ENCODE data around the gene IER2. TPM values are rescaled to one million over a fixed set of nuclear protein-coding genes. Genes with fewer than 3 reads are reported as not detected.

Gene IER2
- total and polyA plus RNA-seq, 9 of the 15 experiments (the other 6 are each of a cell fraction or from before 2014, with no cell fraction given): 4.5 to 205 (median 23.7) TPM

DNA sequence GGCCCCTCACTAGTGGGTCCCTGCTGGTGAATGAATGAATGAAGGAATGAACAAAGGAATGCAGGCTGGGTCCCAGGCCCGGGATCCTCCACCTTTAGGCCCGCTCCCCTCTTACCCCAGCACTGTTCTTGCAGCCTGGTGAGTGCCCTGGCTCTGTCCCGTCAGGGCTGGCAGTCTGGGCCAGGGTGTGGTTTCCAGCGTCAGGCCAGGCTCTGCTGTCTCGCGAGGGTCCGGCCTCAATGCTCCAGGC, 47.9 kb upstream of the IER2 start (continued):
- TF ChIP-seq, protein P1, sequence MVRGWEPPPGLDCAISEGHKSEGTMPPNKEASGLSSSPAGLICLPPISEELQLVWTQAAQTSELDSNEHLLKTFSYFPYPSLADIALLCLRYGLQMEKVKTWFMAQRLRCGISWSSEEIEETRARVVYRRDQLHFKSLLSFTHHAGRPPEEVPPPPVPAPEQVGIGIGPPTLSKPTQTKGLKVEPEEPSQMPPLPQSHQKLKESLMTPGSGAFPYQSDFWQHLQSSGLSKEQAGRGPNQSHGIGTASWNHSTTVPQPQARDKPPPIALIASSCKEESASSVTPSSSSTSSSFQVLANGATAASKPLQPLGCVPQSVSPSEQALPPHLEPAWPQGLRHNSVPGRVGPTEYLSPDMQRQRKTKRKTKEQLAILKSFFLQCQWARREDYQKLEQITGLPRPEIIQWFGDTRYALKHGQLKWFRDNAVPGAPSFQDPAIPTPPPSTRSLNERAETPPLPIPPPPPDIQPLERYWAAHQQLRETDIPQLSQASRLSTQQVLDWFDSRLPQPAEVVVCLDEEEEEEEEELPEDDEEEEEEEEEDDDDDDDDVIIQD (CRISPR knock-in tag; IDR thresholded peaks at IDR 0.05): 0 out of 2 replicates have a peak, but pooled peaks have one; percentile 51
- TF ChIP-seq, protein P2, sequence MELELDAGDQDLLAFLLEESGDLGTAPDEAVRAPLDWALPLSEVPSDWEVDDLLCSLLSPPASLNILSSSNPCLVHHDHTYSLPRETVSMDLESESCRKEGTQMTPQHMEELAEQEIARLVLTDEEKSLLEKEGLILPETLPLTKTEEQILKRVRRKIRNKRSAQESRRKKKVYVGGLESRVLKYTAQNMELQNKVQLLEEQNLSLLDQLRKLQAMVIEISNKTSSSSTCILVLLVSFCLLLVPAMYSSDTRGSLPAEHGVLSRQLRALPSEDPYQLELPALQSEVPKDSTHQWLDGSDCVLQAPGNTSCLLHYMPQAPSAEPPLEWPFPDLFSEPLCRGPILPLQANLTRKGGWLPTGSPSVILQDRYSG (tag; conservative IDR thresholded peaks at IDR 0.05; ENCODE audit: low read depth): no peak
- TF ChIP-seq, protein P3, sequence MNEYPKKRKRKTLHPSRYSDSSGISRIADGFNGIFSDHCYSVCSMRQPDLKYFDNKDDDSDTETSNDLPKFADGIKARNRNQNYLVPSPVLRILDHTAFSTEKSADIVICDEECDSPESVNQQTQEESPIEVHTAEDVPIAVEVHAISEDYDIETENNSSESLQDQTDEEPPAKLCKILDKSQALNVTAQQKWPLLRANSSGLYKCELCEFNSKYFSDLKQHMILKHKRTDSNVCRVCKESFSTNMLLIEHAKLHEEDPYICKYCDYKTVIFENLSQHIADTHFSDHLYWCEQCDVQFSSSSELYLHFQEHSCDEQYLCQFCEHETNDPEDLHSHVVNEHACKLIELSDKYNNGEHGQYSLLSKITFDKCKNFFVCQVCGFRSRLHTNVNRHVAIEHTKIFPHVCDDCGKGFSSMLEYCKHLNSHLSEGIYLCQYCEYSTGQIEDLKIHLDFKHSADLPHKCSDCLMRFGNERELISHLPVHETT (CRISPR knock-in tag; conservative IDR thresholded peaks at IDR 0.05 in 1 of 2, IDR thresholded peaks at IDR 0.05 in 1 of 2): no peak
- TF ChIP-seq, protein P4, sequence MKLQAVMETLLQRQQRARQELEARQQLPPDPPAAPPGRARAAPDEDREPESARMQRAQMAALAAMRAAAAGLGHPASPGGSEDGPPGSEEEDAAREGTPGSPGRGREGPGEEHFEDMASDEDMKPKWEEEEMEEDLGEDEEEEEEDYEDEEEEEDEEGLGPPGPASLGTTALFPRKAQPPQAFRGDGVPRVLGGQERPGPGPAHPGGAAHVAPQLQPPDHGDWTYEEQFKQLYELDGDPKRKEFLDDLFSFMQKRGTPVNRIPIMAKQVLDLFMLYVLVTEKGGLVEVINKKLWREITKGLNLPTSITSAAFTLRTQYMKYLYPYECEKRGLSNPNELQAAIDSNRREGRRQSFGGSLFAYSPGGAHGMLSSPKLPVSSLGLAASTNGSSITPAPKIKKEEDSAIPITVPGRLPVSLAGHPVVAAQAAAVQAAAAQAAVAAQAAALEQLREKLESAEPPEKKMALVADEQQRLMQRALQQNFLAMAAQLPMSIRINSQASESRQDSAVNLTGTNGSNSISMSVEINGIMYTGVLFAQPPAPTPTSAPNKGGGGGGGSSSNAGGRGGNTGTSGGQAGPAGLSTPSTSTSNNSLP (IDR thresholded peaks at IDR 0.05; ENCODE audit: borderline replicate concordance, low read depth, low read length): no peak
- TF ChIP-seq POLR2A (conservative IDR thresholded peaks at IDR 0.05) (peak; percentile 89), SMARCC2 (IDR thresholded peaks at IDR 0.05; ENCODE audit: low read depth) (no peak), CBFB (CRISPR knock-in tag; IDR thresholded peaks at IDR 0.05) (no peak), FOXP1 (CRISPR knock-in tag; IDR thresholded peaks at IDR 0.05) (peak; percentile 27; the same call in 1 of the 2 replicates), ZNF24 (IDR thresholded peaks at IDR 0.05) (peak; percentile 97)
- TF ChIP-seq, protein P5, sequence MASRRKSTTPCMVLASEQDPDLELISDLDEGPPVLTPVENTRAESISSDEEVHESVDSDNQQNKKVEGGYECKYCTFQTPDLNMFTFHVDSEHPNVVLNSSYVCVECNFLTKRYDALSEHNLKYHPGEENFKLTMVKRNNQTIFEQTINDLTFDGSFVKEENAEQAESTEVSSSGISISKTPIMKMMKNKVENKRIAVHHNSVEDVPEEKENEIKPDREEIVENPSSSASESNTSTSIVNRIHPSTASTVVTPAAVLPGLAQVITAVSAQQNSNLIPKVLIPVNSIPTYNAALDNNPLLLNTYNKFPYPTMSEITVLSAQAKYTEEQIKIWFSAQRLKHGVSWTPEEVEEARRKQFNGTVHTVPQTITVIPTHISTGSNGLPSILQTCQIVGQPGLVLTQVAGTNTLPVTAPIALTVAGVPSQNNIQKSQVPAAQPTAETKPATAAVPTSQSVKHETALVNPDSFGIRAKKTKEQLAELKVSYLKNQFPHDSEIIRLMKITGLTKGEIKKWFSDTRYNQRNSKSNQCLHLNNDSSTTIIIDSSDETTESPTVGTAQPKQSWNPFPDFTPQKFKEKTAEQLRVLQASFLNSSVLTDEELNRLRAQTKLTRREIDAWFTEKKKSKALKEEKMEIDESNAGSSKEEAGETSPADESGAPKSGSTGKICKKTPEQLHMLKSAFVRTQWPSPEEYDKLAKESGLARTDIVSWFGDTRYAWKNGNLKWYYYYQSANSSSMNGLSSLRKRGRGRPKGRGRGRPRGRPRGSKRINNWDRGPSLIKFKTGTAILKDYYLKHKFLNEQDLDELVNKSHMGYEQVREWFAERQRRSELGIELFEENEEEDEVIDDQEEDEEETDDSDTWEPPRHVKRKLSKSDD (conservative IDR thresholded peaks at IDR 0.05; ENCODE audit: low read length): no peak
- TF ChIP-seq, protein P6, sequence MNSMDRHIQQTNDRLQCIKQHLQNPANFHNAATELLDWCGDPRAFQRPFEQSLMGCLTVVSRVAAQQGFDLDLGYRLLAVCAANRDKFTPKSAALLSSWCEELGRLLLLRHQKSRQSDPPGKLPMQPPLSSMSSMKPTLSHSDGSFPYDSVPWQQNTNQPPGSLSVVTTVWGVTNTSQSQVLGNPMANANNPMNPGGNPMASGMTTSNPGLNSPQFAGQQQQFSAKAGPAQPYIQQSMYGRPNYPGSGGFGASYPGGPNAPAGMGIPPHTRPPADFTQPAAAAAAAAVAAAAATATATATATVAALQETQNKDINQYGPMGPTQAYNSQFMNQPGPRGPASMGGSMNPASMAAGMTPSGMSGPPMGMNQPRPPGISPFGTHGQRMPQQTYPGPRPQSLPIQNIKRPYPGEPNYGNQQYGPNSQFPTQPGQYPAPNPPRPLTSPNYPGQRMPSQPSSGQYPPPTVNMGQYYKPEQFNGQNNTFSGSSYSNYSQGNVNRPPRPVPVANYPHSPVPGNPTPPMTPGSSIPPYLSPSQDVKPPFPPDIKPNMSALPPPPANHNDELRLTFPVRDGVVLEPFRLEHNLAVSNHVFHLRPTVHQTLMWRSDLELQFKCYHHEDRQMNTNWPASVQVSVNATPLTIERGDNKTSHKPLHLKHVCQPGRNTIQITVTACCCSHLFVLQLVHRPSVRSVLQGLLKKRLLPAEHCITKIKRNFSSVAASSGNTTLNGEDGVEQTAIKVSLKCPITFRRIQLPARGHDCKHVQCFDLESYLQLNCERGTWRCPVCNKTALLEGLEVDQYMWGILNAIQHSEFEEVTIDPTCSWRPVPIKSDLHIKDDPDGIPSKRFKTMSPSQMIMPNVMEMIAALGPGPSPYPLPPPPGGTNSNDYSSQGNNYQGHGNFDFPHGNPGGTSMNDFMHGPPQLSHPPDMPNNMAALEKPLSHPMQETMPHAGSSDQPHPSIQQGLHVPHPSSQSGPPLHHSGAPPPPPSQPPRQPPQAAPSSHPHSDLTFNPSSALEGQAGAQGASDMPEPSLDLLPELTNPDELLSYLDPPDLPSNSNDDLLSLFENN (IDR thresholded peaks at IDR 0.05; ENCODE audit: low read depth in 2 of 2, low read length in 2 of 2): no peak
- TF ChIP-seq, protein P7, sequence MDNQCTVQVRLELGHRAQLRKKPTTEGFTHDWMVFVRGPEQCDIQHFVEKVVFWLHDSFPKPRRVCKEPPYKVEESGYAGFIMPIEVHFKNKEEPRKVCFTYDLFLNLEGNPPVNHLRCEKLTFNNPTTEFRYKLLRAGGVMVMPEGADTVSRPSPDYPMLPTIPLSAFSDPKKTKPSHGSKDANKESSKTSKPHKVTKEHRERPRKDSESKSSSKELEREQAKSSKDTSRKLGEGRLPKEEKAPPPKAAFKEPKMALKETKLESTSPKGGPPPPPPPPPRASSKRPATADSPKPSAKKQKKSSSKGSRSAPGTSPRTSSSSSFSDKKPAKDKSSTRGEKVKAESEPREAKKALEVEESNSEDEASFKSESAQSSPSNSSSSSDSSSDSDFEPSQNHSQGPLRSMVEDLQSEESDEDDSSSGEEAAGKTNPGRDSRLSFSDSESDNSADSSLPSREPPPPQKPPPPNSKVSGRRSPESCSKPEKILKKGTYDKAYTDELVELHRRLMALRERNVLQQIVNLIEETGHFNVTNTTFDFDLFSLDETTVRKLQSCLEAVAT (IDR thresholded peaks at IDR 0.05): peak in 1 of 2 experiments; percentile 81; a peak in 2 of 4 replicates
